ENCODE results near the gene FUT8. TPM values are rescaled to one million over a fixed set of nuclear protein-coding genes. Genes with fewer than 3 reads are reported as not detected.

Gene FUT8
- total and polyA plus RNA-seq, 2 donors (not counting 1 experiment from before 2014, with no cell fraction given), result 13.2 to 91.8 TPM

GRCh38 chr14:65720171-65720570, 307.6 kb downstream of the FUT8 start:
- H3K79me2 ChIP-seq (ENCODE audit: control insufficient read depth, insufficient read depth, low read length), result peaks cover 8% of the 10 kb centered on the region
- no peak overlapping the region for H3K27ac ChIP-seq (ENCODE audit: low read length in 2 of 2)
- DNase-seq, result no peak
- intact Hi-C loops (cut with micrococcal nuclease), result no loop called here
- ChIA-PET POLR2A (no interaction called here), CTCF (no interaction called here)
- Mint-ChIP-seq H3K9me3 (ENCODE audit: insufficient read depth) (peaks cover 5% of the 10 kb centered on the region), H3K27ac (no peak overlapping the region), H3K27me3 (no peaks in the 10 kb centered on the region), H3K4me3 (no peak overlapping the region), H3K4me1 (peaks cover 12% of the 10 kb centered on the region)
- 83% methylated on average over 1 of the region's 1 CpG for WGBS (ENCODE audit: insufficient coverage)
- H3K4me2 ChIP-seq (replicated peaks; ENCODE audit: low read depth, low read length, poor library complexity, severe bottlenecking), result no peak overlapping the region
- peaks cover 3 to 15% (median 5%) of the 10 kb centered on the region in 3 donors for H3K9me3 ChIP-seq (ENCODE audit: control extremely low read depth in 1 of 3, control insufficient read depth in 2 of 3, insufficient read depth in 1 of 3, low read length in 2 of 3)
- TF ChIP-seq CTCF (IDR thresholded peaks at IDR 0.05) (no peak), EZH2 (IDR thresholded peaks at IDR 0.05; ENCODE audit: borderline replicate concordance, insufficient read depth, low read depth, low read length, poor library complexity, severe bottlenecking) (no peak)
- no peak overlapping the region for H2AFZ ChIP-seq (ENCODE audit: insufficient read depth, low read depth, low read length, poor library complexity, severe bottlenecking)
- ATAC-seq (ENCODE audit: low read depth), result no peak
- H3K4me3 ChIP-seq (ENCODE audit: control extremely low read depth in 1 of 5, extremely low read depth in 1 of 5, insufficient read depth in 1 of 5, low read depth in 2 of 5, low read length in 4 of 5), result no peak overlapping the region
- H3K36me3 ChIP-seq (replicated peaks in 1 of 2; ENCODE audit: control extremely low read depth in 1 of 2, control insufficient read depth in 1 of 2, extremely low read depth in 1 of 2, insufficient read depth in 2 of 2, low read length in 1 of 2), result peaks cover 5 to 32% of the 10 kb centered on the region in 2 experiments
- H4K20me1 ChIP-seq (ENCODE audit: control insufficient read depth, insufficient read depth, low read length, poor library complexity, severe bottlenecking), result no peaks in the 10 kb centered on the region
- no peaks in the 10 kb centered on the region for H3K27me3 ChIP-seq (replicated peaks in 1 of 4; ENCODE audit: control extremely low read depth in 1 of 4, control insufficient read depth in 3 of 4, insufficient read depth in 4 of 4, low read length in 3 of 4)
- no peak overlapping the region for H3K9ac ChIP-seq (ENCODE audit: low read length)
- peaks cover 7 to 8% of the 10 kb centered on the region in 2 donors for H3K4me1 ChIP-seq (ENCODE audit: control insufficient read depth in 2 of 2, insufficient read depth in 2 of 2, low read length in 2 of 2)

GRCh38 chr14:65720743-65721142, 308.2 kb downstream of the FUT8 start:
- peaks cover 7 to 8% of the 10 kb centered on the region in 2 donors for H3K4me1 ChIP-seq (ENCODE audit: control insufficient read depth in 2 of 2, insufficient read depth in 2 of 2, low read length in 2 of 2)
- no peak overlapping the region for H3K27ac Mint-ChIP-seq
- WGBS (ENCODE audit: insufficient coverage), result 100% methylated on average over 3 of the region's 5 CpGs
- no peaks in the 10 kb centered on the region for H3K27me3 ChIP-seq (replicated peaks in 1 of 4; ENCODE audit: control extremely low read depth in 1 of 4, control insufficient read depth in 3 of 4, insufficient read depth in 4 of 4, low read length in 3 of 4)
- no peak overlapping the region for H3K4me3 ChIP-seq (ENCODE audit: control extremely low read depth in 1 of 5, extremely low read depth in 1 of 5, insufficient read depth in 1 of 5, low read depth in 2 of 5, low read length in 4 of 5)
- POLR2A ChIA-PET, result no interaction called here
- no peak for DNase-seq
- H3K4me3 Mint-ChIP-seq, result no peak overlapping the region
- no peaks in the 10 kb centered on the region for H3K27me3 Mint-ChIP-seq
- peaks cover 2 to 13% (median 5%) of the 10 kb centered on the region in 3 donors for H3K9me3 ChIP-seq (ENCODE audit: control extremely low read depth in 1 of 3, control insufficient read depth in 2 of 3, insufficient read depth in 1 of 3, low read length in 2 of 3)
- ATAC-seq (ENCODE audit: low read depth), result no peak
- CTCF ChIA-PET, result no interaction called here
- H3K79me2 ChIP-seq (ENCODE audit: control insufficient read depth, insufficient read depth, low read length), result peaks cover 8% of the 10 kb centered on the region
- H3K9me3 Mint-ChIP-seq (ENCODE audit: insufficient read depth), result peaks cover 4% of the 10 kb centered on the region
- H3K9ac ChIP-seq (ENCODE audit: low read length), result no peak overlapping the region
- H2AFZ ChIP-seq (ENCODE audit: insufficient read depth, low read depth, low read length, poor library complexity, severe bottlenecking), result no peak overlapping the region
- H3K4me2 ChIP-seq (replicated peaks; ENCODE audit: low read depth, low read length, poor library complexity, severe bottlenecking), result no peak overlapping the region
- no peak overlapping the region for H3K27ac ChIP-seq (ENCODE audit: low read length in 2 of 2)
- H3K4me1 Mint-ChIP-seq, result peaks cover 7% of the 10 kb centered on the region
- no peaks in the 10 kb centered on the region for H4K20me1 ChIP-seq (ENCODE audit: control insufficient read depth, insufficient read depth, low read length, poor library complexity, severe bottlenecking)
- TF ChIP-seq CTCF (IDR thresholded peaks at IDR 0.05), result no peak
- no peak for TF ChIP-seq EZH2 (IDR thresholded peaks at IDR 0.05; ENCODE audit: borderline replicate concordance, insufficient read depth, low read depth, low read length, poor library complexity, severe bottlenecking)
- H3K36me3 ChIP-seq (replicated peaks in 1 of 2; ENCODE audit: control extremely low read depth in 1 of 2, control insufficient read depth in 1 of 2, extremely low read depth in 1 of 2, insufficient read depth in 2 of 2, low read length in 1 of 2), result peaks cover 5 to 37% of the 10 kb centered on the region in 2 experiments
- intact Hi-C loops (cut with micrococcal nuclease), result no loop called here
